ENCODE measurements around the gene EPHA4. TPM values are rescaled to one million over a fixed set of nuclear protein-coding genes. Genes with fewer than 3 reads are reported as not detected.

Gene EPHA4
- polyA plus RNA-seq, 1 donor (not counting 4 experiments of a cell fraction or from before 2014, with no cell fraction given), result 9.0 TPM

DNA sequence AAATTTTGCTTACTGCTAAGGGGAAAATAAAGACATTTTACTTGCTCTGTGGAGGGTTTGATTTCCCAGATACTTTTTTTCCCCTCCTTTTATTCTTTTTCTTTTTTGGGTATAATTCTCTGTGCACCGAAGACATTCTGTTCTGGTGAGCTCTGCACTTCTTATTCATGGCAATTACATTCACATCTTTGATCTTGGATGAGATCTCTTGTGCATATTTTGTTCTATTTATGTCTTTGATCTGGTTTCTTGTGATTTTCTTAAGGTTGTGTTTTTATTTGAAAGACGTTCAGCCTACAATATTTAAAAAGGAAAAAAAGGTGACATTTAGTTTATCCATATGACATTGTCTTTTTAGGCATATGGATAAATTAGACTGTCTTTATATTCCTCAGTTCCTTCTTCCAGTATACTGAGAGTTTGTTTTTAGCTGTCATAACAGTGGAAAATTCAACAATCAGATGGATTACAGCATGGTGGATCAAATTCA lies 33.7 kb upstream of the EPHA4 start:
- Histone ChIP-seq H3K9me3 (ENCODE audit: control insufficient read depth, low read depth, low read length) (no peaks in the 10 kb centered on the region), H3K9ac (ENCODE audit: control insufficient read depth, extremely low read depth, insufficient read depth, low read length) (no peak overlapping the region), H3K36me3 (ENCODE audit: control insufficient read depth in 2 of 2, extremely low read depth in 1 of 2, insufficient read depth in 2 of 2, low read length in 2 of 2) (no peaks in the 10 kb centered on the region), H3K9me1 (ENCODE audit: control insufficient read depth, extremely low read depth, insufficient read depth, low read length) (no peaks in the 10 kb centered on the region), H3K27ac (ENCODE audit: control insufficient read depth, insufficient read depth, low read length) (no peak overlapping the region), H3K4me2 (ENCODE audit: control insufficient read depth, extremely low read depth, insufficient read depth, low read depth, low read length) (no peak overlapping the region), H3K27me3 (ENCODE audit: control insufficient read depth, extremely low read depth, insufficient read depth, low read length) (no peaks in the 10 kb centered on the region), H4K20me1 (ENCODE audit: control insufficient read depth, extremely low read depth, insufficient read depth, low read length) (no peaks in the 10 kb centered on the region), H2AFZ (ENCODE audit: control insufficient read depth, low read length) (no peak overlapping the region), H3K4me1 (ENCODE audit: control insufficient read depth, extremely low read depth, insufficient read depth, low read length) (no peaks in the 10 kb centered on the region), H3K4me3 (ENCODE audit: control insufficient read depth in 2 of 3, extremely low read depth in 1 of 3, insufficient read depth in 2 of 3, low read depth in 1 of 3, low read length in 3 of 3) (no peak overlapping the region), H3K79me2 (ENCODE audit: control insufficient read depth, insufficient read depth, low read length) (no peaks in the 10 kb centered on the region)
- DNase-seq (ENCODE audit: low read depth, low spot score), result no peak
- FAIRE-seq, result no peak
- TF ChIP-seq EZH2 (IDR thresholded peaks at IDR 0.05; ENCODE audit: low read length), result no peak
- TF ChIP-seq, protein P1, sequence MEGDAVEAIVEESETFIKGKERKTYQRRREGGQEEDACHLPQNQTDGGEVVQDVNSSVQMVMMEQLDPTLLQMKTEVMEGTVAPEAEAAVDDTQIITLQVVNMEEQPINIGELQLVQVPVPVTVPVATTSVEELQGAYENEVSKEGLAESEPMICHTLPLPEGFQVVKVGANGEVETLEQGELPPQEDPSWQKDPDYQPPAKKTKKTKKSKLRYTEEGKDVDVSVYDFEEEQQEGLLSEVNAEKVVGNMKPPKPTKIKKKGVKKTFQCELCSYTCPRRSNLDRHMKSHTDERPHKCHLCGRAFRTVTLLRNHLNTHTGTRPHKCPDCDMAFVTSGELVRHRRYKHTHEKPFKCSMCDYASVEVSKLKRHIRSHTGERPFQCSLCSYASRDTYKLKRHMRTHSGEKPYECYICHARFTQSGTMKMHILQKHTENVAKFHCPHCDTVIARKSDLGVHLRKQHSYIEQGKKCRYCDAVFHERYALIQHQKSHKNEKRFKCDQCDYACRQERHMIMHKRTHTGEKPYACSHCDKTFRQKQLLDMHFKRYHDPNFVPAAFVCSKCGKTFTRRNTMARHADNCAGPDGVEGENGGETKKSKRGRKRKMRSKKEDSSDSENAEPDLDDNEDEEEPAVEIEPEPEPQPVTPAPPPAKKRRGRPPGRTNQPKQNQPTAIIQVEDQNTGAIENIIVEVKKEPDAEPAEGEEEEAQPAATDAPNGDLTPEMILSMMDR (optimal IDR thresholded peaks at IDR 0.05 in 1 of 3, IDR thresholded peaks at IDR 0.05 in 1 of 3, conservative IDR thresholded peaks at IDR 0.05 in 1 of 3; ENCODE audit: extremely low read depth in 1 of 3, insufficient read depth in 2 of 3, low read length in 3 of 3), result no peak
- dilution Hi-C loops (cut with MboI; ENCODE audit: extremely low pct_ligation_motif_present, low sequenced_read_pairs), result no loop called here

DNA sequence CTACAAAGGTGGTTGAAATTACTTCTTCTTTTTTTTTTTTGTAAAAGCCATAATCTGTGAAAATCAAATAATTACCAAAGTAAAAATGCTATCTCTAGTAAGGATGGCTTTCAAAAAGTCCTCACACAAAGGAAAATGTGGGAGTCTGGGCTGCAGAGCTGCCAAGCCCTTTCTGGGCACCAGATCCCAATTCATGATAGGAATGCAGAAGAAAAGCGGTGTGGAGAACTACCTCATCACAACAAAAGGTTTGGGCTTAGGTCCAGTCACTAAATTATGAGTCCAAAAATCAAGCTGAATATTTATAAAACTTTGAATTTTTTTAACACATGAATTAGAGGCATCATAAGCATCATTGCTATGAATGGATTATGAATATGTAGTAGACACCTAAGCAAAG lies 30.8 kb upstream of the EPHA4 start:
- TF ChIP-seq EZH2 (IDR thresholded peaks at IDR 0.05; ENCODE audit: low read length), result no peak
- TF ChIP-seq, protein P1 (optimal IDR thresholded peaks at IDR 0.05 in 1 of 3, IDR thresholded peaks at IDR 0.05 in 1 of 3, conservative IDR thresholded peaks at IDR 0.05 in 1 of 3; ENCODE audit: extremely low read depth in 1 of 3, insufficient read depth in 2 of 3, low read length in 3 of 3), result no peak
- H3K9me1 ChIP-seq (ENCODE audit: control insufficient read depth, extremely low read depth, insufficient read depth, low read length), result no peaks in the 10 kb centered on the region
- no peaks in the 10 kb centered on the region for H3K27me3 ChIP-seq (ENCODE audit: control insufficient read depth, extremely low read depth, insufficient read depth, low read length)
- H3K9me3 ChIP-seq (ENCODE audit: control insufficient read depth, low read depth, low read length), result no peaks in the 10 kb centered on the region
- H3K4me1 ChIP-seq (ENCODE audit: control insufficient read depth, extremely low read depth, insufficient read depth, low read length), result no peaks in the 10 kb centered on the region
- H3K27ac ChIP-seq (ENCODE audit: control insufficient read depth, insufficient read depth, low read length), result no peak overlapping the region
- DNase-seq (ENCODE audit: low read depth, low spot score), result no peak
- no peaks in the 10 kb centered on the region for H3K79me2 ChIP-seq (ENCODE audit: control insufficient read depth, insufficient read depth, low read length)
- no peak overlapping the region for H3K4me3 ChIP-seq (ENCODE audit: control insufficient read depth in 2 of 3, extremely low read depth in 1 of 3, insufficient read depth in 2 of 3, low read depth in 1 of 3, low read length in 3 of 3)
- H4K20me1 ChIP-seq (ENCODE audit: control insufficient read depth, extremely low read depth, insufficient read depth, low read length), result no peaks in the 10 kb centered on the region
- dilution Hi-C loops (cut with MboI; ENCODE audit: extremely low pct_ligation_motif_present, low sequenced_read_pairs), result no loop called here
- no peak overlapping the region for H2AFZ ChIP-seq (ENCODE audit: control insufficient read depth, low read length)
- no peak for FAIRE-seq
- no peak overlapping the region for H3K4me2 ChIP-seq (ENCODE audit: control insufficient read depth, extremely low read depth, insufficient read depth, low read depth, low read length)
- no peaks in the 10 kb centered on the region for H3K36me3 ChIP-seq (ENCODE audit: control insufficient read depth in 2 of 2, extremely low read depth in 1 of 2, insufficient read depth in 2 of 2, low read length in 2 of 2)
- no peak overlapping the region for H3K9ac ChIP-seq (ENCODE audit: control insufficient read depth, extremely low read depth, insufficient read depth, low read length)

All from keratinocyte (primary cell).